HUES64 (cell line): ENCODE data around the gene PDCD2.
"Not testable (repeated sequence)": the region's sequence is repeated elsewhere in the genome, so short reads cannot be mapped to it uniquely, and the experiment has no call there.

Experiments used
- H3K27ac ChIP-seq: 2 replicates; pipeline ENCODE4 v1.7.0; 2013; ENCODE audit warnings: low read depth, low read length, inconsistent platforms
- H3K27me3 ChIP-seq: 2 replicates; pipeline ENCODE4 v1.6.1; 2013; ENCODE audit warnings: mild to moderate bottlenecking, low read length; ENCODE audit not compliant: insufficient read depth
- H3K36me3 ChIP-seq: 2 replicates; pipeline ENCODE4 v1.6.1; 2013; ENCODE audit warnings: mild to moderate bottlenecking, low read length; ENCODE audit not compliant: insufficient read depth
- H3K4me1 ChIP-seq: 2 replicates; pipeline ENCODE4 v1.6.1; 2013; ENCODE audit warnings: mild to moderate bottlenecking, low read length, moderate library complexity; ENCODE audit not compliant: insufficient read depth
- H3K4me3 ChIP-seq: 2 replicates; pipeline ENCODE4 v1.5.1; 2013; ENCODE audit warnings: mild to moderate bottlenecking, low read length, moderate library complexity
- H3K9ac ChIP-seq: 2 replicates; pipeline ENCODE4 v1.6.1; 2013; ENCODE audit warnings: mild to moderate bottlenecking, low read depth, low read length
- H3K9me3 ChIP-seq: 2 replicates; pipeline ENCODE4 v1.6.1; 2013; ENCODE audit warnings: low read depth, low read length; ENCODE audit not compliant: insufficient read depth
- WGBS: fragments of 150-250, 120-280 bp; methylation state at CpG from one replicate; pipeline ENCODE4 v1.1.7; 2013; ENCODE audit warnings: missing lambda C conversion rate; 5-methylcytosine and 5-hydroxymethylcytosine counted together

Gene PDCD2

DNA sequence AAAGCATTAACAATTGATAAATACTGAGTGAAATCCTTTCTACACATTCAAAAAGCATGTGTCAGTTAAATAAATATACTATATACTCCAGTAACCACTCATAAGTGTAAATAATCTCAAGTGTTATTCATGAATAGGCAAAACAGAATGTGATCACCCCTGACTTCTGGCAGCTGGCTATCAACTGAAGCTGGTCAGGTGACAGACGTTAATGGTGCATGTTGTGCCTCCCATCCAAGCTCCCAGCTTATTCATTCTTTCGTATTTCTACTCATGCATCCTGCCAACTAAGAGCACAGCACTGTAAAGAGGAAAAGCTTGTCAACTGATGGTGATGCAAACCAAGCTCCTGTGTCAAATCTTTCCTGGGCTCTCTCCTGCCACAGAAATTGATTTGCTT is 39.0 kb downstream of the PDCD2 start:
- Histone ChIP-seq H3K9me3 (no peaks in the 10 kb centered on the region), H3K27ac (no peak overlapping the region), H3K4me1 (no peaks in the 10 kb centered on the region), H3K9ac (no peak overlapping the region), H3K4me3 (no peak overlapping the region), H3K36me3 (peaks cover 96% of the 10 kb centered on the region), H3K27me3 (no peaks in the 10 kb centered on the region)
- whole genome bisulfite sequencing = 44% methylated on average over 2 of the region's 2 CpGs

DNA sequence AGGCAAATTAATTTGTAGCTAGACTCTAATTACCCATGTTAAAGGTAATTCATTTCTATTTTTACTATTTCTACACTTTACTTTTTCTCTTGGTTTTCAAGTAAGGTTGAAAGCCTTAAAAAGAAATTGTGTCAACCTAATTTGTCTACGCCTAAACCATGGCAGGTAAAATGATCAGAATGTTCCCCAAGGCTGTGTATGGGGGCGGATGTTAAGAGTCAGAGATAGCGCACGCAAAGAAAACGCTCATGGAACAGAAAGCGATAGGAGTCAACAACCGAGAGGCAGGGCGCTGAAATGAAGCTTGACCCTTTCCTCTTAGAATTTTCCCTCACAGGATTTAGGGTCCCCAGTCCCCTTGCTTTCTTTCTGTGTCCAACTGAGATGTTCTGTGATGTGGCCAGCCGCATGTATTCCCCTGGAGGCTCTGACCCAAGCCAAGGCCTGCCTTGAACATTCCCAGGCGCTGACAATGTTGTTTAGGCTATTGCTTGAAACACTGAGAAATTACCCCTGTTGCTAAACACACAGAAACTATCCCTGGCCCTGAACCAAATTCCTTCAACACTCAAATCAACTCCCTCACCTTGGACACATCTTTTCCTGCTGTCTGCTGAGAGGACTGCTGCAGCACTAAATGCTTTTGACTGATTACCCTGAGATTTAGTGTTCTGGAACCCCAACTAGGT is 42.3 kb downstream of the PDCD2 start:
- Histone ChIP-seq H3K4me1 (no peaks in the 10 kb centered on the region), H3K27me3 (no peaks in the 10 kb centered on the region), H3K9me3 (no peaks in the 10 kb centered on the region), H3K27ac (no peak overlapping the region), H3K36me3 (peaks cover 99% of the 10 kb centered on the region), H3K4me3 (no peak overlapping the region), H3K9ac (no peak overlapping the region)
- 91% methylated on average over 10 of the region's 10 CpGs for WGBS

DNA sequence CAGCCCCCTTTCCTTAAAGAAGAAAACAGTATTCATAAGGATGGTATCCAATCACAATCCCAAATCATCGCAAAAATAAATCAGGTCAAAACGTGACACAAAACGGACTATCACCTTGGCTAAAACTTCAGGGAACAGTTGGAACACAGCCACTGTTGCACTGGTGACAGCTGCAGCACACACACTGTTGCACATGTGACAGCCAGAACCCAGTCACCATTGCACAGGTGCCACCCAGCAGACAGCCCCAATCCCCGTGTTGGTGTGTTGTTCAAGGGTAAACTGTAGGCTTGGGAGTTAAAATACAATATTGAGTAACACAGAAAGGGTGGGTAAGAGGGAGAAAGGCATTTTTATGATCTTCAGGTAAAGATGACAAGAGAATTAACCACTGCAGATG is 47.1 kb downstream of the PDCD2 start:
- Histone ChIP-seq H3K4me1 (no peaks in the 10 kb centered on the region), H3K9ac (no peak overlapping the region), H3K27ac (no peak overlapping the region), H3K9me3 (no peaks in the 10 kb centered on the region), H3K4me3 (no peak overlapping the region), H3K27me3 (no peaks in the 10 kb centered on the region), H3K36me3 (peaks cover 98% of the 10 kb centered on the region)
- 93% methylated on average over 4 of the region's 4 CpGs for WGBS

DNA sequence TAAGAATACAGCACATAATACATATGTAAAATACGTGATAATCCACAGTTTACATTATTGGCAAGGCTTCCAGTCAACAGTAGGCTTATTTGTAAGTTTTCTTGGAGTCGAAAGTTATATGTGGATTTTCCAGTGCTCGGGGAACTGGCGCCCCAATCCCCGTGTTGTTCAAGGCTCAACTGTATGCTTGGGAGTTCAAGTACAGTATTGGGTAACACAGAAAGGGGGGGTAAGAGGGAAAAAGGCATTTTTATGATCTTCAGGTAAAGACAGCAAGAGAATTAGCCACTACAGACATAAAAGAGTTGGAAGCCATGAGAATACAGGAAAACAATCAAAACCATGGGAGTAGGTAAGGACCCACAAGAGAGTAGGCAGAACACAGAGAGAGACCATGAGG is 47.8 kb downstream of the PDCD2 start:
- 98% methylated on average over 5 of the region's 5 CpGs for WGBS
- no peak overlapping the region for H3K27ac ChIP-seq
- no peak overlapping the region for H3K9ac ChIP-seq
- H3K4me3 ChIP-seq = no peak overlapping the region
- H3K9me3 ChIP-seq = no peaks in the 10 kb centered on the region
- peaks cover 94% of the 10 kb centered on the region for H3K36me3 ChIP-seq
- no peaks in the 10 kb centered on the region for H3K27me3 ChIP-seq
- no peaks in the 10 kb centered on the region for H3K4me1 ChIP-seq

DNA sequence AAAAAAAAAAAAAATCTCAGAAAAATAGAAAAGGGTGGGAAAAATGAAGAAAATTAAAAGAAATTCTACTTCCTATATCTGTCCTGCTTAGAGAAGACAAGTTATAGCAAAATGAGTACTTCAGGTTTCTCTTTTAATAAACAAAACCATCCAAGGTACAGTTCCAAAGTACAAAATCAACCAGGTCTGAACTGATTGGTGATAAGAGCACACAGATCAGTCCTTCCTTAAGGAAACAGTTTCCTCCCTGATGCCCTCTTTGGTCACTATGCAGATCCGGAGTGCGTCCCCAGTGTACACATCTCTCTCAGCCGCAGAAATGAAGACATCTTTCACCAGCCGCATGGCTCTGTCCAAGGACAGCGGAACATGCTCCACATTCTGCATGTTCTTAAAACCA is 49.4 kb downstream of the PDCD2 start:
- Histone ChIP-seq H3K36me3 (peaks cover 78% of the 10 kb centered on the region), H3K27ac (no peak overlapping the region), H3K9me3 (no peaks in the 10 kb centered on the region), H3K9ac (no peak overlapping the region), H3K4me3 (no peak overlapping the region), H3K27me3 (no peaks in the 10 kb centered on the region), H3K4me1 (no peaks in the 10 kb centered on the region)
- WGBS = 96% methylated on average over 5 of the region's 5 CpGs

DNA sequence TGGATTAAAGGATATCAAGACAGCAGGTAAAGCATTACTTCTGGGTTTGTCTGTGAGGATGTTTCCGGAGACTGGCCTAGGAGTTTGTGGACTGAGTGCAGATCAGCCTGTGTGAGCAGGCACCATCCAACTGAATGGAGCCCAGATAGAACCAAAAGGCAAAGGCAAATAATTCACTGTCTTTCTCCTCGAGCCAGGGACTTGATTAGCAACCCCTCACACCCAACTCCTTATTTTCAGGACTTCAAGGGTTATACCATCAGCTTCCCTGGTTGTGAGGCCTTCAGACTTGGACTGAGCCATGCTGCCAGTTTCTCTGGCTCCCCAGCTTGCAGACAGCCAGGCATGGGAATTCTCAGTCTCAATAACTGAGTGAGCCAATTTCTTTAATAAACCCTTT is 50.6 kb downstream of the PDCD2 start:
- H3K27ac ChIP-seq = no peak overlapping the region
- H3K36me3 ChIP-seq = peaks cover 66% of the 10 kb centered on the region
- no peak overlapping the region for H3K4me3 ChIP-seq
- WGBS = 87% methylated on average over 2 of the region's 2 CpGs
- no peaks in the 10 kb centered on the region for H3K27me3 ChIP-seq
- H3K9ac ChIP-seq = no peak overlapping the region
- no peaks in the 10 kb centered on the region for H3K4me1 ChIP-seq
- no peaks in the 10 kb centered on the region for H3K9me3 ChIP-seq

DNA sequence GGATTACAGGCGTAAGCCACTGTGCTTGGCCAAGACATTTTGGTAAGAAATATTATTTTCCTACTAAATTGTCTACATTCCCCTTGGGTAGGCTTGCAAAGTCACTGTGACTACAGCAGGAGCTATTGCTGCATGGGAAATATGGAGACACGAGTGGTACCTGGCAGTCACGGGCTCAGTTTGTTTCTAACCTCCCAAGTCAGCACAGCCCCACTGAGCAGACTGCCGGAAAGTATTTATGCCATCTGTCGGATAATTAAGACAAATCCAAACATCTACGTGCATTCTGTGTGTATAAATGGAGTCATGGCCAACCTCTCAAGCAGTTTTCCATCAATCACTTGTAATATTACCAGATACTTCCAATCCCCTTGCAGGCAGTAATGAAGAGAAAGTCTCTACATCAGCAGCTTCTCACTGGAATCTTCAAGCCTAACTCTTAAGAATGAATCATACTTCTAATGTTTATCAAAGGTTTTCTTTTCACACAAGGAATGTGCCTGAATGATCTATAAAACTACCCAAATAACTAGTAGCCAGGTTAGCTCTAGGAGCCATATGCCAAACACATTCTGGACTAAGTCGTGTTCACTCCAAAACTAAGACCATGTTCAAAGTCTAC is 51.5 kb downstream of the PDCD2 start:
- Histone ChIP-seq H3K27me3 (no peaks in the 10 kb centered on the region), H3K4me3 (no peak overlapping the region), H3K36me3 (peaks cover 58% of the 10 kb centered on the region), H3K9ac (no peak overlapping the region), H3K9me3 (no peaks in the 10 kb centered on the region), H3K27ac (no peak overlapping the region), H3K4me1 (no peaks in the 10 kb centered on the region)
- whole genome bisulfite sequencing = 96% methylated on average over 7 of the region's 7 CpGs

DNA sequence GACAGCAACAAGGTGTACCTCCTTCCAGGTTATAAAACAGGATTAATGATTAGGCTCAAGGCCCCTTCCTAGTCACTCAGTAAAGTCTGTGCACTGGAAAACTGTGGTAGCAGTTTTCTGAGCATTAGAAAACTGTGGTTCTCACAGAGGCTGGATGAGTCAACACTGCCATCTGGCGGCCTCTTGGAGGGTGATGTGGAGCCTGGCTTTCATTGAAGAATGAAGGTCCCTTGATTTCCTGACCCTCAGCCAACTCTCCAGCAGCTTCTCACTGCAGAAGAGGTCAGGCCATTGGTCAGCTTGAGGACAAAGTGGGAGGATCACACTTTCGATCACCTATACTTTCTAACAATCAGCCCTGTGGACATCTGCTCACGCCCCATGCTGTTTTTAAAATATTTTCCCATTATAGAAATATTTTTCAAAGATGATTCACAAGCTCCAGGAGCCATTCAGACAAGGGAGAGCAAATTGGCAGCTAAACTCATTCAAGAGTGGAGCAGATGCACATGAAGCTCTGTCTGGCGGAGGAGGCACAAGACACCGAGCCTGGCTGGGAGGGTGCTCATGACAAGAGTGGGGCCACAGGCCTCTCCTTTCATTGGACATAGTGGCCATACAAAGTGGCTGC is 54.5 kb downstream of the PDCD2 start:
- H3K9me3 ChIP-seq = no peaks in the 10 kb centered on the region
- no peaks in the 10 kb centered on the region for H3K27me3 ChIP-seq
- H3K4me1 ChIP-seq = no peaks in the 10 kb centered on the region; the same call in 1 of the 2 replicates
- no peak overlapping the region for H3K27ac ChIP-seq
- no peak overlapping the region for H3K4me3 ChIP-seq
- WGBS = 65% methylated on average over 5 of the region's 5 CpGs
- H3K9ac ChIP-seq = no peak overlapping the region
- H3K36me3 ChIP-seq = peaks cover 27% of the 10 kb centered on the region

DNA sequence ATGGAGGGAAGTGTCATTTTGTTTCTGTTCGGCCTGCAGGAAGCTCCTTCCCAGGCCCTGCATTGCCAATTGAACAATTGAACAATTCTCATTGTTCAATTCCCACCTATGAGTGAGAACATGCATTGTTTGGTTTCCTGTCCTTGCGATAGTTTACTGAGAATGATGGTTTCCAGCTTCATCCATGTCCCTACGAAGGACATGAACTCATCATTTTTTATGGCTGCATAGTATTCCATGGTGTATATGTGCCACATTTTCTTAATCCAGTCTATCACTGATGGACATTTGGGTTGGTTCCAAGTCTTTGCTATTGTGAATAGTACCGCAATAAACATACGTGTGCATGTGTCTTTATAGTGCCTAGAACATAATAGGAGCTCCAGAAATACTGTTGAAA is 56.4 kb downstream of the PDCD2 start:
- H3K9ac ChIP-seq, H3K36me3 ChIP-seq, H3K9me3 ChIP-seq, H3K4me3 ChIP-seq, H3K27ac ChIP-seq, H3K4me1 ChIP-seq, H3K27me3 ChIP-seq: not testable (repeated sequence)
- WGBS = 93% methylated on average over 4 of the region's 5 CpGs

DNA sequence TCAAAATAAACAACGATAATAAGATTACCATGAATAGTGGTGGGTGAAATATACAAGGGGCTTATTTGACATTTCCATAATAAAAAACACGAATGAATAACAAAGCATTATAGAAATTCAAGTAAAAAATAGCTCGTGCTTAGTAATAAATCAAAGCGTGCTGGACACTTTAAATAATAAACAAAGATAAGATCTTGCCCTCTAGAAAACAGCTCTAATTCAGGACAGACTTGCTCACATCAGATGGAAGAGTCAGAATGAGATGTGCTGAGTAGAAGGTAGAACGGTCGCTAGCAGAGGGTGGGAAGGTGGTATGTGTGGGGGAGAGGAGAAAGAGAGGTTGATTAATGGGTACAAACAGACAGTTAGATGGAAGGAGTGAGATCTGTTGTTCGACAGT is 58.6 kb downstream of the PDCD2 start:
- H3K27me3 ChIP-seq = no peaks in the 10 kb centered on the region
- H3K36me3 ChIP-seq = no peaks in the 10 kb centered on the region
- WGBS = 95% methylated on average over 5 of the region's 7 CpGs
- no peaks in the 10 kb centered on the region for H3K9me3 ChIP-seq
- H3K9ac ChIP-seq = no peak overlapping the region
- no peak overlapping the region for H3K27ac ChIP-seq
- H3K4me1 ChIP-seq = no peaks in the 10 kb centered on the region; the same call in 1 of the 2 replicates
- H3K4me3 ChIP-seq = no peak overlapping the region
